Measurements from ENCODE around the gene MORN5. TPM values are rescaled to one million over a fixed set of nuclear protein-coding genes. Genes with fewer than 3 reads are reported as not detected.

The MORN5 gene
- total RNA-seq, 1 donor = not detected

DNA sequence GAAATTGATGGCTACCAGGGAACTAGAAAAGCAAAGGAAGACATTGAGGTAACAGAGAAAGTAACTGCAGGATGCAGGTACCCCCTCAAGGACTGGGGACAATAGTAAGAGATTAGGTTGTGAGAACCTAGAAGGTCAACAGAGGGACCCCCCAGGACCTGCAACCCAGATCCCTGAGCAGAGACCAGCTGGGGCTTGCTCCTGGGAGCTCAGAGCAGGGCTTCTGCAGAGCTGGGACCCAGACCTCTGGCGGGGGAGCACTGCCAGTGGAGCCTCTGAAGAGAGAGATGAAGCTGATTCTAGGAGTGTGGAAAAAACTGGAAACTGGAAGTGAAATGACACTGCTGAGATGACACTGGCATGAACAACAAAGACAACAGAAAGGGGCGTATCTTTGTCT lies 17.2 kb downstream of the MORN5 start:
- no peak for DNase-seq (ENCODE audit: low read depth)
- no peak overlapping the region for H3K4me3 ChIP-seq (ENCODE audit: low read depth, low read length)
- TF ChIP-seq CTCF (IDR thresholded peaks at IDR 0.05; ENCODE audit: insufficient read depth, low read length) = no peak

DNA sequence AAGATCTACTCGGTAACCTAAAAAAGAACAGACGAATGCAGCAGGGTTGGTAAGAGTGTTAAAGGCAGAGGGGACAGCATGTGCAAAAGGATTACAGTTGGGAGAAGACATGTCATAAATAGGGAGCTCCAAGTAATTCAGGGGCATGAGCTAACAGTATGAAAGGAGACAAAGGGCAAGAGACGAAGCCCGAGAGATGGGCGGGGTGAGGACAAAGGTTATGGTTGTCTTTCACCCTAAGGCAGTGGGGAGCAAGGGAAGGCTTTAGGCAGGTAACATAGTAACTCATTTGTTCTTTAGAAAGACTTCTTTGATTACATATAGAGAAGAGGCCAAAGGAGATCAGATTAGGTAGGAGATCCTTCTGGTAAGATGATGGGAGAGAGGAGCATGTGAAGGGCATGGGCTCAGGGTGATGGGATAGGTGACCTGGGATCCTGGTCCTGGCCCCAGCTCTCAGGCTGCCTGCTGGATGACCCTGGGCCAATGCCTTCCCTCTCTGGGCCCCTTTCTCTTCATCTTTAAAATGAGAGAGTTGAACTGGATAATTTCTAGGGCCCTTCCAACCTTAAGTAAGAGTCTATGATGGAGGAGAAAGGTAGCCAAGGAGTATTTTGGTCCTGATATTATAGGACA lies 19.5 kb downstream of the MORN5 start:
- H3K4me3 ChIP-seq (ENCODE audit: low read depth, low read length) = no peak overlapping the region
- no peak for TF ChIP-seq CTCF (IDR thresholded peaks at IDR 0.05; ENCODE audit: insufficient read depth, low read length)
- no peak for DNase-seq (ENCODE audit: low read depth)

DNA sequence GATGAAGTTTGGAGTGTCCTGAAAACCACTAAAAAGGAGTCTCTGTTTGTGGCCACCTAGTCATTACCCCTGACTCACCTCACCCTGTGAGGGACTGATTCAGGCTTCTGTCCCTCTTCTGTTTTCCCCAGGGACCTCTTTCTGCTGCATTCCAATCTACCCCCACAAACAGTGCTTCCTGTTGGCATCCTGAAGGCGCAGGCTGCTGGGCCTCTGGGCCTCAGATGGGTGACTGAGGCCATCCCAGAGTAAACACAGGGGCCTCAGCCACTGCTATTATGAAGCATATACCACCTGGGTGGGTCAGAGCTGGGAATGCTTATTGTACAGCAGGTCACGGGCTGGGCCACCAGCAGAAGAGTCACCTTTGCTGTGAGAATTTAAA lies 20.0 kb downstream of the MORN5 start:
- peak; percentile 5 for DNase-seq (ENCODE audit: low read depth)
- H3K4me3 ChIP-seq (ENCODE audit: low read depth, low read length) = no peak overlapping the region
- TF ChIP-seq CTCF (IDR thresholded peaks at IDR 0.05; ENCODE audit: insufficient read depth, low read length) = no peak

DNA sequence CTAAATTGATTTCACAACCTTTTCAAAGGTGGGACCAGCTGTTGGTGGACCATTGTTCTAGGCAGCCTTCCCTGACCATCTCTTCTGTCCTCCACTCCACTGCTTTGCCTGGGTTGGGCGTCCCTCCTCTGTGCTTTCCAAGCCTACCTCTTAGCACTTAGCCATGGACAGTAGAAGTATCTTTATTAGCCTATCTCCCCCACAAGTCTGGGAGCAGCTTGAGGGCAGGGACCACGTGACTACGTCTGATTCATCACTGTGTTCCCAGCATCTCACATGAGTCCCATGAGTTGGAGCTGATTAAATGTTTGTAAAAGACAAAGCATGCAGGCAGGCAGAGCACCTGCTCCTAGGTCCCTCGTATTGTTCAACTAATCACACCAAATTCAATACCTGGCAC lies 20.9 kb downstream of the MORN5 start:
- peak; percentile 75 for DNase-seq (ENCODE audit: low read depth)
- no peak overlapping the region for H3K4me3 ChIP-seq (ENCODE audit: low read depth, low read length)
- no peak for TF ChIP-seq CTCF (IDR thresholded peaks at IDR 0.05; ENCODE audit: insufficient read depth, low read length)

DNA sequence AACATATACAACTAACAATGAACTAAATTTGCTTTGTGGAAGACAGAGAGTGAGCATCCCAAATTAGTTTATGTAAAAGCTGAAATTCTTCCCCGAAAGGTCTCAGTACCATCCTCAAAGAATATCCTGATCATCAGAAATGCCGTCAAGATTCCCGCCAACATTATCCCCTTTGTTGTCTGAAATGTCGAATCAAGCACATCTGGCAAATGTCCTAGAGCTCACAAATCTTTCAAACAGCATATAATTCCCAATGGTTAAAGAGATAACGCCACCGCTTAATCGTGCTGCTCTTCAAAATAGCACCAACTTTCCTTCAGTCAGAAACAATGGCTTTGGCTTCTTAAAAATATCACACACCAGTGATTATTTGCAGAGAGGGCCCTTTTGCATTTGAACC lies 23.8 kb downstream of the MORN5 start:
- TF ChIP-seq CTCF (IDR thresholded peaks at IDR 0.05; ENCODE audit: insufficient read depth, low read length) = no peak
- DNase-seq (ENCODE audit: low read depth) = no peak
- no peak overlapping the region for H3K4me3 ChIP-seq (ENCODE audit: low read depth, low read length)

- no peak for DNase-seq (ENCODE audit: low read depth)
- no peak for TF ChIP-seq CTCF (IDR thresholded peaks at IDR 0.05; ENCODE audit: insufficient read depth, low read length)
- H3K4me3 ChIP-seq (ENCODE audit: low read depth, low read length) = no peak overlapping the region
Measured at GRCh38 chr9:122184551-122184950, 24.8 kb downstream of the MORN5 start.

GRCh38 chr9:122186301-122186700 lies 26.6 kb downstream of the MORN5 start:
- no peak for TF ChIP-seq CTCF (IDR thresholded peaks at IDR 0.05; ENCODE audit: insufficient read depth, low read length)
- no peak for DNase-seq (ENCODE audit: low read depth)
- H3K4me3 ChIP-seq (ENCODE audit: low read depth, low read length) = no peak overlapping the region

Measured in fibroblast of the aortic adventitia (primary cell).